A204.1 (cell line): ENCODE measurements around the gene DAPK2.

Experiments used
- FAIRE-seq: peaks from 2 replicates; lab custom pipeline; 2012; peaks lifted over from hg19 to GRCh38; lab: Jason Lieb, UNC

DAPK2 gene

GRCh38 chr15:63941698-63942465 lies 104.4 kb downstream of the DAPK2 start:
- no peak for FAIRE-seq

DNA sequence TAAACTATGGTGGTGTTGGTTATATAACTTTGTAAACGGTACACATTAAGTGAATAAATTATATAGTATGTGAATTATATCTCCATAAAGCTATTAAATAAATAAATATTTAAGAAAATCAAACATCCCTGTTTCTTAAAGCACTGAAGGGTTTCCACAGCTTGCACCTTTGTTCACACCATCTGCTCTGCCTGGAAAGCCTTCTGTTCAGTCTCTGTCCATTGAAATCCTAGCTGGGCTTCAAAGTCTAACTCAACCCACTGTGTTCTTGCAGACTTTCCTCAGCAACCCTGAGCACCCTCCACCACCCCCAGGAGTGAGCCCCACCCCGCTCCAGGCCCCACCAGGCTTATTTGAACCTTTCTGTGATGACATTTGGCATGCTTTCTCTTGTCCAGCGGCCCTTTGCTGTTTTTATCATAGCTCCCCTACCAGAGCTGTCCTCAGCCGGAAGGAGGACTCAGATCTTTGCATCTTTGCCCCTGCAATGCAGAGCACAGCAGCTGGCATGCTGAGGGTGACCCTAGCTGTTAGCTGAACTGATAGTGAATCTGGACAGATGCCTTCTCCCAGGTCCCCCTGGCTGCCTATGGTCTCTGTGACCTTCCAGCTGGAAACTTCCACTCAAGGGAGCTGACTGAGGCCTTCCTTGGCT lies 105.2 kb downstream of the DAPK2 start:
- FAIRE-seq: no peak

- no peak for FAIRE-seq
These were observed 106.7 kb downstream of the DAPK2 start for GRCh38 chr15:63939531-63940130.

- no peak for FAIRE-seq
These were observed 107.7 kb downstream of the DAPK2 start for GRCh38 chr15:63938486-63939061.

DNA sequence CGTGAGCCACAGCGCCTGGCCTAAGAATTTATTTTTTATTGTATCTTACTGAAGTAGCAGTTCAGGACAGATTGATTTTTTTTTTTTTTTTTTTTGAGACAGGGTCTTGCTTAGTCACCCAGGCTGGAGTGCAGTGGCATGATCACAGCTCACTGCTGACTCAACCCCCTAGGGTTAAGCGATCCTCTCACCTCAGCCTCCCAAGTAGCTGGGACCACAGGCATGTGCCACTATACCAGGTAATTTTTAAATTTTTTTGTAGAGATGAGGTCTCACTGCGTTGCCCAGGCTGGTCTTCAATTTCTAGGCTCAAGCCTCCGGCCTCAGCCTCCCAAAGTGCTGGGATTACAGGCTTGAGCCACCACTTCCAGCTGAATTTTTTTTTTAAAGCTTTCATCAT lies 112.8 kb downstream of the DAPK2 start:
- no peak for FAIRE-seq

- FAIRE-seq: no peak
These were observed 114.7 kb downstream of the DAPK2 start for GRCh38 chr15:63931556-63931955.

- FAIRE-seq: no peak
These were observed 116.3 kb downstream of the DAPK2 start for GRCh38 chr15:63930034-63930433.

- FAIRE-seq: no peak
These were observed 118.0 kb downstream of the DAPK2 start for GRCh38 chr15:63928185-63928842.

- FAIRE-seq: no peak
These were observed 122.0 kb downstream of the DAPK2 start for GRCh38 chr15:63923993-63924950.

- FAIRE-seq: no peak
These were observed 123.4 kb downstream of the DAPK2 start for GRCh38 chr15:63922916-63923315.

- no peak for FAIRE-seq
These were observed 123.9 kb downstream of the DAPK2 start for GRCh38 chr15:63922261-63922904.

GRCh38 chr15:63920504-63921175 lies 125.6 kb downstream of the DAPK2 start:
- no peak for FAIRE-seq

GRCh38 chr15:63918901-63919348 lies 127.4 kb downstream of the DAPK2 start:
- no peak for FAIRE-seq

GRCh38 chr15:63918317-63918672 lies 128.0 kb downstream of the DAPK2 start:
- no peak for FAIRE-seq

GRCh38 chr15:63917588-63918316 lies 128.5 kb downstream of the DAPK2 start:
- FAIRE-seq: no peak

DNA sequence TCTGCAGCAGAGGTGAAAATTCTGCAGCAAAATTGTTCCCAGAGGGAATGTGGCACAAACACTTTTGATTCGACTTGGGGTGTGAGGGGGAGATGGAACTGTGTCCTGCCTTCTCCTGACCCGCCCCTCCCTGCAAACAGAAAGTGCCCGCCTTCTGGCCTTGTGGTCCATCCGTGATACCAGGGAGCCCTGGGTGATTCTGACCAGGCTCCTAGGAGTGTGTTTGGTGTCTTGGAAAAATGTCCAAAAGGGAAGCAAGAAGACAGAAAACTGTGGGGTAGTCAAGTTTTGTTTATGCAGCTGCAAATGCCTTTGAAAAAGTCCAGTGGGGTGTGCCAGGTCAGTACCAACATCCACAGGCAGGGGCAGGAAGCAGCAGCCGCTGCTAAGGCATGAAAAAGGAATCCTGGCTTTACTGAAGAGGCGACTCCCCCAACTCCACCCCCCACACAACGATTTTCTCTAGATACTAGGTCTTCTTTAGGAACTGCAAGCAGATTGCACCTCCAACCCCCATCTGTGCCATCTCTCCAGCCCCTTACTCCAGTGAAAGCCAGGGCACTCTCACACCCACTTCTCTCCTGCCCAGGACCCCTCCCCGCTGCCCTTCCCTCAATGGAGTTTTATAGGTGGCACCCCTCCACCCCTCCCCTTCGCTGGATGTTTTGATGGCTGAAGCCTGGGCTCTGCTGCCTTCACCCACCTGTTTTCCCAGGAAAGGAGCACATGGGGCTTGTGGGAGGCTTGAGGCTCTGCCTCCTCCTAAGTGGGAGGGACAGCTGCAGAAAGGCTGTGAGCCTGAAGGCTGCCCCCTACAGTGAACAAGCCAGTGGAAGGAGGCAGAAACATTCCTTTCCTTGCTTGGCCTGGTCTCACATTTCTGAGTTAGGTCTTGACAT lies 130.2 kb downstream of the DAPK2 start:
- FAIRE-seq: no peak

GRCh38 chr15:63915209-63915872 lies 130.9 kb downstream of the DAPK2 start:
- FAIRE-seq: no peak

- no peak for FAIRE-seq
These were observed 132.4 kb downstream of the DAPK2 start for GRCh38 chr15:63913786-63914315.
